HG02571 (cell line): ENCODE measurements around the gene CRB2.

Source experiments
- ATAC-seq: cut with Tn5 transposase; IDR thresholded peaks from one replicate; pipeline ENCODE4 v1.9.1; 2021; ENCODE audit warnings: mild to moderate bottlenecking, moderate library complexity; ENCODE audit not compliant: unreplicated experiment

Gene CRB2

DNA sequence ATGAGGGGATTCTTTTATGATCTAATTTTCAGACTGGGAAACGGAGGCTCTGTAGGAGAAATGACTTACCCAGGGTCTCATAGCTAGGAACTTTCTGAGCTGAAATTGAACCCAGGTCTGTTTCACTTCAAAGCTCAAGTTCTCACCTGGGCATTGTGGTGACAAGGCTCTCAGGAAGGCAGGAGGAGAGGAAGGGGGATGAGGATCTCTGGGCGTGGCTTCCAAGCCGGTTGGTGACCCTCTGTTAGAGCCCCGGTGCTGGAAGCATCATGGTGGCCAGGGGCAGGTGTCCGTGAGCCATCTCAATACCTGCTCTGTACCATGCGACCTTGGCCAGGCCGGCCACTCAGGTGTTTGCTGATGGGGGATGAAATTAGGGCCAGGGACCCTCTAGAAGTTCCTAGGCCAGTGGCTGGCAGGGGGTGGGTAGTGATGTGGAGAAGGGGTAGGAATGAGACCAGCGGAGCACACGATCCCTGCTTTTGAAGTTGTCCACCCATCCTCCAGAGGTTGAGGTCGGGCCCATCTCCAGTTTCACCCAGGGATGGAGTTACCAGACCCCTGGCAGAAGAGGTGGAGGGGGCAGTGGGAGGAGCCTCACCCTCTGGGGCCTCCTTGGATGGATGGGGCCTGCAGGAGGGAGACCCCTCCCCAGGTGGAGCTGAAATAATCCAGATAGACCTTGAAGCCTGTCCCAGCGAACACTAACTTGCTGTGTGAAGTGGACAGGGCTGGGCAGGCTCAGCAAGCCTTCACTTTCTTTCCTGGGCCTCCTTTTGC is 5.9 kb downstream of the CRB2 start:
- ATAC-seq: no peak

DNA sequence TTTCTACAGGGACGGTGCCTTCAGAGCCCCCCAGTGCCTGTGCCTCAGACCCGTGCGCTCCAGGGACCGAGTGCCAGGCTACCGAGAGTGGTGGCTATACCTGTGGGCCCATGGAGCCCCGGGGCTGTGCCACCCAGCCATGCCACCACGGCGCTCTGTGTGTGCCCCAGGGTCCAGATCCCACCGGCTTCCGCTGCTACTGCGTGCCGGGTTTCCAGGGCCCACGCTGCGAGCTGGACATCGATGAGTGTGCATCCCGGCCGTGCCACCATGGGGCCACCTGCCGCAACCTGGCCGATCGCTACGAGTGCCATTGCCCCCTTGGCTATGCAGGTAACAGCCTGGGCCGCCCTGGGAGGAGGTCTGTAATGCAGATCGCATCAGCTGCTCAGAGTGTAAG is 6.9 kb downstream of the CRB2 start:
- no peak for ATAC-seq

DNA sequence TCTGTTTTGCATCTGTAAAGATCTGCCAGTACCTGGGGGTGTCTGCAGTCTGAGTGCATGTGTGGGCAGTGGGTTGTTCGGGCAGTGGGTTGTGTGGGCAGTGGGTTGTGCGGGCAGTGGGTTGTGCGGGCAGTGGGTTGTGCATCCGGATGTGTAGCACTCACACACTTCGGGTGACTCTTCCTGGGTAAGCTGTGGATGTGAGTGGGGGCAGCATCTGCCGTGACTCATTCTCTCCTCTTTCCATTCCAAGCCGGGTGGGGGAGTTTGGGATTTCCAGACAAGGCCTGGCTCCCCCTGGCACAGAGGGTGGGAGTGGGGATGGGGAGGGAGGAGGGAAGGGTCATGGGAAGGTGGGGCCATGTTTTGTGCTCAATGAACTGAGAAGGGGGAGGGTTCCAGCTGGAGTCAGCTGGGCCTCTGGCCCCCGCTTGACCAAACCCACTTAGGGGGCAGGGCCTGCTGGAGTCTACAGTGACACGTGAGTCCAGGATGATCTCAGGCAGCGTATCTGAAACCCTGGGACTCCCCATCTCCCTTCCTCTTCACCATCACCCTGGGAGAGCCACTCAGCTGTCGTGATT is 8.3 kb downstream of the CRB2 start:
- ATAC-seq: no peak

DNA sequence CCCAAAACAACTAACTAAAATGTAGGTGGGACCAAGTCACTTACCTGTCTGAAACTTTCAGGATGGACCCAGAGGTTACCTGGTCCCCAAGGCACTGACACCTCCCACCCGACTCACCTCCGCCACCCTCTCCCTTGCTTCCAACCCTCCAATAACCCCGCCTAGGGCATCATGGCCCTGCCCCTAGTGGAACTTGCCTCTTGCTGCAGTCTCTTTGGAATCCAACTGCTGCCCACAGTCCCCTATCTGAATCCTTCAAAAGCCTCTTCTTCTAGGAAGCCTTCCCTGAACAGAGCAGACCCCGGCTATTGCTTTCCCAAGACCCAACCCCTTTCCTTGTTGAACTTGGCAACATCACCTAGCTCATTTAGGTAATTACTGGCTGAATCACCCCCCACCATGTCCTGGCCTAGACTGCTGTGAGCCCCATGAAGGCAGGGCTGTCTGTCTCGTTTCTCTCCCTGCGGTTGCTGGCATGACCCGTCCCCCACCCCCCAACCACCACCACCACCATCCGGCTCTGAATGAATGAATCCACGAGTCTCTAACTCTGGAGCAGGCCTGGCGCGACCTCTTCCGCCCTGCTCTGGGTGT is 9.4 kb downstream of the CRB2 start:
- no peak for ATAC-seq

DNA sequence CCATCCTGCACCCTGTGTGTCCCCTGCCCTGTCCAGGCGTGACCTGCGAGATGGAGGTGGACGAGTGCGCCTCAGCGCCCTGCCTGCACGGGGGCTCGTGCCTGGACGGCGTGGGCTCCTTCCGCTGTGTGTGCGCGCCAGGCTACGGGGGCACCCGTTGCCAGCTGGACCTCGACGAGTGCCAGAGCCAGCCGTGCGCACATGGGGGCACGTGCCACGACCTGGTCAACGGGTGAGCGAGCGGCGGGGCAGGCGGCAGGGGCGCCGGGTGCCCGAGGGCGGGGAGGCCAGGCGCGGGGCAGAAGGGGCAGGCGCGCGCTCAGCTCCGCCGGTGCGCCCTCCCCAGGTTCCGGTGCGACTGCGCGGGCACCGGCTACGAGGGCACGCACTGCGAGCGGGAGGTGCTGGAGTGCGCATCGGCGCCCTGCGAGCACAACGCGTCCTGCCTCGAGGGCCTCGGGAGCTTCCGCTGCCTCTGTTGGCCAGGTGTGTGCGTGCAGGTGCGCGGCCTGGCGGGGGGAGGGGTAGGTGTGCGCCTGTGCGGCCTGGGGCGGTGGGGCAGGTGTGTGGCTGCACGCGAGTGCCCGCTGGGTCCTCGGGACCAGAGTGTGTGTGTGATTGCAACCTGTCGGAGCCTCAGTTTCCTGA is 10.0 kb downstream of the CRB2 start:
- ATAC-seq: no peak

DNA sequence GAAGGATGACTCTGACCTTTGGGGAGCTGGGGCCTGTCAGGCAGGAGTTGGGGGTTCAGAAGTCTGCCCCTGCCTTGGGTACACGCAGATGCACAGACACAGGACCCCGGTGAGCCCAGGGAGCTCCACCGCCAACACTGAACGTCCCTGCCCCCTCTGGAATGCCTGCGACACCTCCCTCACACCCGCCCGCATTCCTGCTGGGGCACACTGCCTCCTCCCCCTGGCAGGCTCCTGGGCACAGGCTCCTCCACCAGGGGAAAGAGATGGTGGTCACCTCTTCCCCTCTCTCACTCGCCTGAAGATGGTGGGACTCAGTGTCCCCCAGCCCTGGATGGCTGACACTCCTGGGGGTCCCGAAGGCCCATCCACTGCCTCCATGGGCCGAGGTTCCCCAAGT is 12.0 kb downstream of the CRB2 start:
- ATAC-seq: no peak

DNA sequence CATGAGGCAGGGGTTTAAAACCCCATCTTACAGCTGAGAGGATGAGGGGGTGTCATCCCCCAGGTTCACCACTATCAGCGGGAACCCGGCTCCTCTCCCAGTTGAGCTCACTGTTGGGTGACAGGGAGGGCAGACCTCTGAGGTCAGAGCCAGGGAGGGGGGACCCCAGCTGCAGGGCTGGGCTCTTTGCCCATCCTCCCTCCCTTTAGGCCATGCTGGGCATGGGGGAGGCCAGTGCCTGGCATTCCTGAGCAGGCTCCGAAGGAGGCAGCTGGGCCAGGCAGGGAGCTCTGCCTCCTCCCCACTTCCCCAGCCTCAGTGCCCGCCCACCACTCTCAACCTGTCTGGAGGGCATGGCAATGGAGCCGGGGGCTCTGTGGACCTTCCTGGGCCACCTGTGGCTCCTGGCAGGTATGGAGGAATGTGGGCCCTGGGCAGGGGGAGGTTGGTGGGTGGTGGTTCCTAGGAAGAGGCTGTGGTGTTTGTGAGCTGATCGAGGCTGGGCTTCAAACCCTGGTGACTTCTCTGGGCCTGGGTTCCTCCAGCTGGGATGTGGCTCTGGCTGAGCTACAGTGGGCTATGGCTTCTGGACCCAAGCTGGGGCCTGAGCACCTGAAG is 12.6 kb downstream of the CRB2 start:
- no peak for ATAC-seq

DNA sequence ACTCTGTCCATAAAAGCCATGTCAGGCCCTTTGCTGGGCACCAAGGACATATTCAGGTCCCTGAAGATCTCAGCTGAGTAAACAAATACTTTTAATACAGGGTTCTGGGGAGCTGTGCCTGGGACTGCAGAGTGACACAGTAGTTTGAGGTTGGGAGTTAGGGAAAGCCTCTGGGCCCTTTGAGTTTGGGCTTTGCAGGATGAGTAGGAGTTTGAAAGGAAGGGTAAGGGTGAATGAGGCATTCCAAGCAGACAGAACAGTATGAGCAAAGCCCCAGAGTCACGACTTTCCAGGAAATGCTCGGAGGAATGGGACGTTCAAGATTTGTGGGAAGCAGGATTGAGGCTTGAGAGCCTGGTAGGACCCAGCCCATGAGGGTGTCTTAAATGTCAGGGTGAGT is 13.3 kb downstream of the CRB2 start:
- ATAC-seq: no peak

DNA sequence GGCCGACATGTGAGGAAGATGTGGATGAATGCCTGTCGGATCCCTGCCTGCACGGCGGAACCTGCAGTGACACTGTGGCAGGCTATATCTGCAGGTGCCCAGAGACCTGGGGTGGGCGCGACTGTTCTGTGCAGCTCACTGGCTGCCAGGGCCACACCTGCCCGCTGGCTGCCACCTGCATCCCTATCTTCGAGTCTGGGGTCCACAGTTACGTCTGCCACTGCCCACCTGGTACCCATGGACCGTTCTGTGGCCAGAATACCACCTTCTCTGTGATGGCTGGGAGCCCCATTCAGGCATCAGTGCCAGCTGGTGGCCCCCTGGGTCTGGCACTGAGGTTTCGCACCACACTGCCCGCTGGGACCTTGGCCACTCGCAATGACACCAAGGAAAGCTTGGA is 14.1 kb downstream of the CRB2 start:
- no peak for ATAC-seq

DNA sequence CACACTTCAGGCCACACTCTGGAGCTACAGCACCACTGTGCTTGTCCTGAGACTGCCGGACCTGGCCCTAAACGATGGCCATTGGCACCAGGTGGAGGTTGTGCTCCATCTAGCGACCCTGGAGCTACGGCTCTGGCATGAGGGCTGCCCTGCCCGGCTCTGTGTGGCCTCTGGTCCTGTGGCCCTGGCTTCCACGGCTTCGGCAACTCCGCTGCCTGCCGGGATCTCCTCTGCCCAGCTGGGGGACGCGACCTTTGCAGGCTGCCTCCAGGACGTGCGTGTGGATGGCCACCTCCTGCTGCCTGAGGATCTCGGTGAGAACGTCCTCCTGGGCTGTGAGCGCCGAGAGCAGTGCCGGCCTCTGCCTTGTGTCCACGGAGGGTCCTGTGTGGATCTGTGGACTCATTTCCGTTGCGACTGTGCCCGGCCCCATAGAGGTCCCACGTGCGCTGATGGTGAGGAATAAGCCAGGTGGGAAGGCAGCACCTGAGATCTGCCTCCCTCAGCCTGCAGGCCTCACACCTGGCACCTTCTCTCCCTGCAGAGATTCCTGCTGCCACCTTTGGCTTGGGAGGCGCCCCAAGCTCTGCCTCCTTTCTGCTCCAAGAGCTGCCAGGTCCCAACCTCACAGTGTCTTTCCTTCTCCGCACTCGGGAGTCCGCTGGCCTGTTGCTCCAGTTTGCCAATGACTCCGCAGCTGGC is 14.7 kb downstream of the CRB2 start:
- ATAC-seq: no peak

DNA sequence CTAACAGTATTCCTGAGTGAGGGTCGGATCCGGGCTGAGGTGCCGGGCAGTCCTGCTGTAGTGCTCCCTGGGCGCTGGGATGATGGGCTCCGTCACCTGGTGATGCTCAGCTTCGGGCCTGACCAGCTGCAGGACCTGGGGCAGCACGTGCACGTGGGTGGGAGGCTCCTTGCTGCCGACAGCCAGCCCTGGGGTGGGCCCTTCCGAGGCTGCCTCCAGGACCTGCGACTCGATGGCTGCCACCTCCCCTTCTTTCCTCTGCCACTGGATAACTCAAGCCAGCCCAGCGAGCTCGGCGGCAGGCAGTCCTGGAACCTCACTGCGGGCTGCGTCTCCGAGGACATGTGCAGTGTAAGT is 15.2 kb downstream of the CRB2 start:
- ATAC-seq: no peak

DNA sequence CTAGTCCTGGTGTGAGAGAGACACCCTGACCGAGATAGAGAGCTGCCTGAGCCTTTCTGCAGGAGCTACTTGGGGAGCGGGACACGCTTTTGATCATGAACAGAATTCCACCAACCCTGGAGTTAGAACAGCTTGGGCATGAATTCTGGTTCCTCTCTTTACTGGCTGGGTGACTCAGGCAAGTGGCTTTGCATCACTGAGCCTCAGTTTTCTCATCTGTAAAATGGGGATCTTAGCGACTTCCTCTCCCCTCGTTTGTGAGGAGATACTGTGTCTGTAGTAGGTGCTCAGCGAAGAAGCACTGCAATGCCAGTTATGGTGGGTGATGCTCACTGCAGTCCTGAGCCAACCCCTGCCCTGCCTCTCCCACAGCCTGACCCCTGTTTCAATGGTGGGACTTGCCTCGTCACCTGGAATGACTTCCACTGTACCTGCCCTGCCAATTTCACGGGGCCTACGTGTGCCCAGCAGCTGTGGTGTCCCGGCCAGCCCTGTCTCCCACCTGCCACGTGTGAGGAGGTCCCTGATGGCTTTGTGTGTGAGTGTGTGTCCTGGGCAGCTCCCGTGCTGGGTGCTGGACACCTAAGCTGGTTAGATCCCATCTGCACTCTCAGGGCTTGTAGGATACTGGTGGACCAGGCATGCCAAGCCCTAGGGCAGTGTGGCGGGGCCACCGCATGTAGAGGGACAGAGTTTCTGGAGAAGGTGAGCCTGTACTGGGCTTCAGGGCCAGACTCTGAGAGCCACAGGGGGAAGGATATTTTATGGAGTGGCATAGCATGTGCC is 16.0 kb downstream of the CRB2 start:
- no peak for ATAC-seq

DNA sequence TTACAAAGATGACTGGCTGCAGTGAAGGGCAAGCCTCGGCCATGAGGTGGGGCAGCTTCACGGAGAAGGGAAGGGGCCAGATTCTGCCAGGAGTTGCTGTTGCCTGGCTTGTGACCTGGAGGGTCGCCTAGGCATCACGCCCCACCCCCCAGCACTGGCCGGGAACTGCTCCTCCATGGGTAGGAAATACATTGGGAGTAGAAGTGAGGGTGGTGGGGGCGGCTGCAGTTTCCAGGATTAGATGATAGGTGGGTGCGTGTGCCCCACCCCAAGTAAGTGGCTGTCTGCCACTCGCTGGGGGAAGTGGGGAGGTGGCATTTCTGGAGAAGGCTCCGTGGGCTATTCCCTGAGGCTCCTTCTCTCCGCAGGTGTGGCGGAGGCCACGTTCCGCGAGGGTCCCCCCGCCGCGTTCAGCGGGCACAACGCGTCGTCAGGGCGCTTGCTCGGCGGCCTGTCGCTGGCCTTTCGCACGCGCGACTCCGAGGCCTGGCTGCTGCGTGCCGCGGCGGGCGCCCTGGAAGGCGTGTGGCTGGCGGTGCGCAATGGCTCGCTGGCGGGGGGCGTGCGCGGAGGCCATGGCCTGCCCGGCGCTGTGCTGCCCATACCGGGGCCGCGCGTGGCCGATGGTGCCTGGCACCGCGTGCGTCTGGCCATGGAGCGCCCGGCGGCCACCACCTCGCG is 16.9 kb downstream of the CRB2 start:
- ATAC-seq: no peak

DNA sequence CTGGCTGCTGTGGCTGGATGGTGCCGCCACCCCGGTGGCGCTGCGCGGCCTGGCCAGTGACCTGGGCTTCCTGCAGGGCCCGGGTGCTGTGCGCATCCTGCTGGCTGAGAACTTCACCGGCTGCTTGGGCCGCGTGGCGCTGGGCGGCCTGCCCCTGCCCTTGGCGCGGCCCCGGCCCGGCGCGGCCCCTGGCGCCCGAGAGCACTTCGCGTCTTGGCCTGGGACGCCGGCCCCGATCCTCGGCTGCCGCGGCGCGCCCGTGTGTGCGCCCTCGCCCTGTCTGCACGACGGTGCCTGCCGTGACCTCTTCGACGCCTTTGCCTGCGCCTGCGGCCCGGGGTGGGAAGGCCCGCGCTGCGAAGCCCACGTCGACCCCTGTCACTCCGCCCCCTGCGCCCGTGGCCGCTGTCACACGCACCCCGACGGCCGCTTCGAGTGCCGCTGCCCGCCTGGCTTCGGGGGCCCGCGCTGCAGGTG is 17.5 kb downstream of the CRB2 start:
- ATAC-seq: no peak

DNA sequence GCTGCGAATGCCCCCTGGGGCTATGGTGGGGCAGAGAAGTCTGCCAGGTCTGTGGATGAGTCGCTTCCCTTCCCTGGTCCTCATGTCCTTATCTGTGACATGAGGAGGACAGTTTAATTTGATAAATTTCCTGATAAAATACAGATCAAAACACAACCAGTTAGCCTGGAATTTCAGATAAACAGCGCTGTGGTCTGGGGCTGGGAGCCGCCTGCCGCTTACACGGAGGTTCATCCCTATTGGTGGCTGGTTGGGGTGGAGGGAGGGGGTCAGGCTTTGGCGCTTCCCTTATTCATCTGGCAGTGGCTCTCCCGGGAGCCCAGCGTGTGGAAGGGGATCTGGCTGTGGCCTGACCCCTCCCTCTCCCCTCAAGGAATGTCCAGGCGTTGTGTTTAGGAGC is 17.9 kb downstream of the CRB2 start:
- no peak for ATAC-seq

DNA sequence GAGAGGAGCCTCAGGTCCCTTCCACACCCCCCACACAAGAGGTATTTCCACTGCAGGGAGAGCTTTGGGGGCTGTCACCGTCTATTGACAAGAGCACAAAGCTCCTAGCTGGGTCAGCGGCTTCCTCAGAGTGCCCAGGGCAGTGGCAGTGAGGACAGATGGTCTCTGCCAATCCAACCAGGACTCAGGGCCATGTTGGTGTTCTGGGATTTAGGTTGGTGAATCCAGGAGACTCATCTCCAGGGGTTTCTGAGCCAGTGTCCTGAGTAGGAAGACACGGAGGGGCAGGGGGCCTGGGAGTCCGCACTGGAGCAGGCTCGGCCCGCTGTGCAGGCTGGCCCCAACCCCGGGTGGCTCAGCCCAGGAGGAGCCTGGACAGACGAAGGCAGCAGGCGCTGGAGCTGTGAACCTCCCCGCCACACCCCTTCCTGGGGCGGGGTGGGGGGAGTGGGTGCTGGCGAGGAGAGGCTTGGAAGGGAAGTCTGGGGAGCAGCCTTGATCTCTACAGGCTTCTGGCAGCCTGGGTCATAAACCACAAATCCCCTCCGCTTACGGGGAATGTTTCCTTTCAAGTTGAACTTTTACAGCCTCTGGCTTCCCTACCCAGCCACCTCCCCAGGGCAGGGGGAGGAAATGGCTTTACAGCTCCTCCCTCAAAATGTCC is 19.6 kb downstream of the CRB2 start:
- ATAC-seq: no peak

DNA sequence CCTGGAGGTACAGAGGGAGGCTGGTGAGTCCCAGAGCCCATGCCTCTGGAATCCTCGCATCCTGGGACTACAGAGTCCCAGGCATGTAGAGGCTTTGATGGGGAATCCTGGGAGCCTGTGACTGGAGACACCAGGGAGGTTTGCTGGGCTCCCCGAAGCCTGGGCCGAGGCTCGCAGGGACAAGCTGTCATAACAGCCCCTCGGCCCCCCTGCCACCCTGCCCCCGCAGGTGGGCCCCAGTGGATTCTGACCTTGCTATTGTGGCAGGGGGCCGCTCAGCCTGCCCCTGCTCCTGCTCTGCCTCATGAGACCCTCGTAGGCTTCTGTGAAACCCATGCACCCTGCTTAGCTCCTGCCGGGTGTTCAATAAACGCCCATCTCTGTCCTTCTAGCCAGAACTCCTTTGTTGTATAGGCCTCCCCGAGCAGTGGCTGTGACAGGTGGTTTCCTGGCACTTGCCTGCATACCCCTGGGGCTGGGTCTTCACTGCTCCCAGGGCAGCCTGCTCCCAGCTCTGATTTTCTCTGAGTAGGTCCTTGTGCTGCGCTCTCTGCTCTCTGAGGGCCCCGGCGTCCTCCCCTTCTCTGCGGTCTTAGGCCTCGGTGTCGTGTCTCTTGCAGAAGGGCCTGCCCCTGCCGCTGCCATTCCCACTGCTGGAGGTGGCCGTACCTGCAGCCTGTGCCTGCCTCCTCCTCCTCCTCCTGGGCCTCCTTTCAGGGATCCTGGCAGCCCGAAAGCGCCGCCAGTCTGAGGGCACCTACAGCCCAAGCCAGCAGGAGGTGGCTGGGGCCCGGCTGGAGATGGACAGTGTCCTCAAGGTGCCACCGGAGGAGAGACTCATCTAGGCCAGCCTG is 20.4 kb downstream of the CRB2 start:
- ATAC-seq: no peak
